Measurements from ENCODE around the gene FEM1B. TPM values are rescaled to one million over a fixed set of nuclear protein-coding genes. Genes with fewer than 3 reads are reported as not detected.

Gene FEM1B
- total RNA-seq, 1 donor from 2014 or later: 73.8 TPM

GRCh38 chr15:68326711-68327354 lies 49.3 kb downstream of the FEM1B start:
- DNase-seq: no peak

DNA sequence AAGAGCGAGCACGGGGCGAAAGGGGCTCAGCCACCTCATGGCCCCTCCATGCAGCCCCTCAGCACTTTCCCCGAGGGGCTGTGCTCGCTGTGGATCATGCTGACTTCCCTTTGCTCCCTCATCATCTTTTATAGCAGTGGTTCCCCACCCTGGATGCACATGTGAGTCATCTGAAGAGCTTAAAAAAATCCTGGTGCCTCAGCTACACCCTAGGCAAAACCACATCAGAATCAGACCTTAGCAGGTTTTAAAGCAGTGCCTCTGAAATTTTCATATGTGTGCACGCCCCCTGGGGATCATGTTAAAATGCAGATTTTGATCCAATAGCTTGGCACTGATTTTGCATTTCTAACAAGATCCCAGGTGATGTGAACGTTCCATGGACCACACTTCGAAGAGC lies 50.9 kb downstream of the FEM1B start:
- DNase-seq: no peak

DNA sequence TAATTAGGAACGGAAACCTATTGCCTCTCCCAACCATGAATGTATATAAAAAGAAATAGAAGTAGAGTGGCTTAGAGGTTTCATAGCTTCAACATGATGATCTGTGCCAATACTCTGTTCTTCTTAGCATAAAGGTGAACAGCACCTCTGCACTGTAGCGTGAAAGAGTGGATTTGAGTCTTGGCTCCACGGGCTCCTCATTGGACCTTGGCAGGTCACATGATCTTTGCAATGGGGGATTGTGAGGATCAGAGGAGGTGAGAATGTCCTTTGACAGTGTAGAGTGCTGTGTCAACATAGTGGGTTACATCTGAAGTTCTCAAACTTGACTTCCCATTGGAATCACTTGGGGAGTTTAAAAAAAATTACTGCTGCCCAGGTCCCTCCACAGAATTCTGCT lies 51.4 kb downstream of the FEM1B start:
- no peak for DNase-seq

GRCh38 chr15:68330416-68330815 lies 52.9 kb downstream of the FEM1B start:
- DNase-seq: no peak

GRCh38 chr15:68330901-68331300 lies 53.4 kb downstream of the FEM1B start:
- no peak for DNase-seq

GRCh38 chr15:68332266-68332665 lies 54.7 kb downstream of the FEM1B start:
- no peak for DNase-seq

DNA sequence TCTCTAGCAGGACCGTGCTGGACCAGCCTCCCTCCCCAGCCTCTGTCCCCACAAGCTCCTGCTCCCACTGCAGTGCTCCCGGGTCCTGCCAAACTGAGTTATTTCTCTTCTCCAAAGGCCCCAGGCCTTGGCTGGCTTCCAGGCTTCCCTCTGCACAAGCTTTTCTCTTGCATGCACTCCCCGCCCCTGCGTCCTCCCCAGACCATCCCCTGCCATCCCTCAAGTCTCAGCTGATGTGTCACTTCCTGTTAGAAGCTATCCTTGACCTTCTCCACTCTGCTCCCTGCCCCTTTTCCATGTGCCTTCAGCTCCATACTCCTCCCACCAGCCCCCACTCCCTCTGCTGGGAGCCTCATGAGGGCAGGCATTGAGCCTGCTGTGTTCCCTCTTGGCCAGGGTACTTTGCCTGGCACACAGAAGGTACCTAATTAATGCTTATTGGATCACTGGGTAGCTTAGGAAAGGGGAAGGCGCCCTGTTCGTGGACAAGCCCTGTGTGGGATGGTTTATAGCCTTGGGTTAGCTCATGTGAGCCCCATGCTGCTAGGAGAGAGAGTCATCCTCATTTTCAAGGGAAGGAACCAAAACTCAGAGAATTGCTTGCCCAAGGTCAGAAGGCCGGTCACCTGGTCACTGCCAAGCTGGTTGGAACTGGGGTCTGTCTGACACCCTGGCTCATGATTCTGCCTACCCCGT lies 56.4 kb downstream of the FEM1B start:
- DNase-seq: no peak

- DNase-seq: no peak
Observed at GRCh38 chr15:68334661-68335124, 57.1 kb downstream of the FEM1B start.

- DNase-seq: no peak
Observed at GRCh38 chr15:68335251-68335650, 57.7 kb downstream of the FEM1B start.

- DNase-seq: no peak
Observed at GRCh38 chr15:68335655-68336054, 58.1 kb downstream of the FEM1B start.

GRCh38 chr15:68336516-68336915 lies 59.0 kb downstream of the FEM1B start:
- no peak for DNase-seq

DNA sequence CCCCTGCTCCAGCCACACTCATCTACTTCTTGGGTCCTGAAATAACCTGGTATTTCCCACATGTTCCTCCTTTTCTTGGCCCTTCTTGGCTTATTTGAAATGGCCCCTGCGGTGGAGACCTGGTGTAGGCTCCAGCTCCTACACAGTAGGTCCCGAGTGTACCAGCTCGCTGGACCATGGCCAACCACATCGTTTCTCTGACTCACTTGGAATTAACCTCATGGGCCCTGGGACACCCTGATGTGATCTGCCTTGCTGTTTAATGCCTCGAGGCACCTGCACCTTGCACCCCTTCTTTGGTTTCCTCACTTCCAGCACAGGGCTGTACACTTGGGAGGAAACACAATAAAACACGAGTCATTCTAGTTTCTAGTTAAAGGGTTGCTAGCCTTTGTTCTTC lies 60.3 kb downstream of the FEM1B start:
- no peak for DNase-seq

DNA sequence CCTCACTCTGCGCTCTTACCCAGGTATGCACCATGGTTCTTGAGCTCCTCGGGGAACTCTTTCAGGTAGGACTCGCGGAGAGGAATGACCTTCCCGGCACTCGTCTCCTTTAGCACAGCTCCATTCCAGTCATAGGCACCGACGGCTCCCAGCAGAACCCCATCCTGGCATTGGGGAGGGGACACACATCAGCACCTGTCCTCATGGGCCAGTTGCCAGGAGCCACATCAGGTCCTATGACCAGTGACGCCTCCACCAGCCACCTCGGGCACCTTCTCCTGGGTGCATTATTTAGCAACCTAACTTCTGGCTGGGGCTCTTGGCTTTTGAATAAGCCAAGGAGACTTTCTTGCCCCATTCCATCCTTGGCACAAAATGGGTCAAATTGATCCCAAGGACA lies 61.9 kb downstream of the FEM1B start:
- peak; percentile 50 for DNase-seq

- DNase-seq: peak; percentile 45
Observed at GRCh38 chr15:68340726-68341671, 63.5 kb downstream of the FEM1B start.

DNA sequence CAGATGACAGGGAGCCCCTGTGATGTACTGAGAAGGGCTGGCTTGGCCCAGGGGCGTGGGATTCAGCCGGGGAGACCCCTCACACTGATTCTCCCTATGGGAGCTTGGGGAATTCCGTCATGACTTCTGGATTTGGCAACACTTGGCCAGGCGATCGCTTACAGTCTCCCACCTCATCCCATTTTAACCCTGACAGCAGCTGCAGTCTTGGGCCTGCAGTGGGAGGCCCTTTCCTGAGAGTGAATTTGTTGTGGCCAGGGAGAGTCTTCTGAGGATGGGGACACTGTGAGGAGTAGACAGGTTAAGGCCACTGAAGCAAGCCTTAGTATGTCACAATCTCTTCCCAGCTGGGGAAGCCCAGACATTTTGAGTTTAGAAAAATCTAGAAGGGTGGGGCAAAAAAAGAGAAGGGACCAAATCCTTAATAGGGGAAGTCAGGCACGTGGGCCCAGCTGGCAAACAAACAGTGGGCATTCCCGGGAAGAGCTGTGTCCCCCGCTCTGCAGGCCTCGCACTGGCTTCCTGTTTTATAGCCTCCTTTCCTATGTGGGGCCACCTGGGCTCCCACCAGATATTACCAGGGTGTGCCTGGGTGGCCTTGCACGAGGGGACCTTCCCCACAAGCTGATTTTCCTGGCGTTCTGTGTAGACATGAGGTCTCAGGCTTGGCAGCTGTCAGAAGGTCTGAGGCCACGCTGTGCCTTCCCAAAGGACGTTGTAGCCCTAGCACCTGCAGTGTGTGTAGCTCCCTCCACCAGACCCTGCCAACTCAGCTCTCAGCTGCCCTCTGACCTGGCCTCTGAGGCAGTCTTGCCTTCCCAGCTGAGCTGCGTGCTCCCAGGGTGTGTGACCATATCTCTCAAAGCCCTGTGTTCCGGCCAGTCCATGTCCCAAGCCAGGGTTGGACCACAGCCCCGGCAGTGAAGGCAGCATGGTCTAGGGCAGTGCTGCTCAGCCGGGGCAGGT lies 64.5 kb downstream of the FEM1B start:
- peak; percentile 79 for DNase-seq

DNA sequence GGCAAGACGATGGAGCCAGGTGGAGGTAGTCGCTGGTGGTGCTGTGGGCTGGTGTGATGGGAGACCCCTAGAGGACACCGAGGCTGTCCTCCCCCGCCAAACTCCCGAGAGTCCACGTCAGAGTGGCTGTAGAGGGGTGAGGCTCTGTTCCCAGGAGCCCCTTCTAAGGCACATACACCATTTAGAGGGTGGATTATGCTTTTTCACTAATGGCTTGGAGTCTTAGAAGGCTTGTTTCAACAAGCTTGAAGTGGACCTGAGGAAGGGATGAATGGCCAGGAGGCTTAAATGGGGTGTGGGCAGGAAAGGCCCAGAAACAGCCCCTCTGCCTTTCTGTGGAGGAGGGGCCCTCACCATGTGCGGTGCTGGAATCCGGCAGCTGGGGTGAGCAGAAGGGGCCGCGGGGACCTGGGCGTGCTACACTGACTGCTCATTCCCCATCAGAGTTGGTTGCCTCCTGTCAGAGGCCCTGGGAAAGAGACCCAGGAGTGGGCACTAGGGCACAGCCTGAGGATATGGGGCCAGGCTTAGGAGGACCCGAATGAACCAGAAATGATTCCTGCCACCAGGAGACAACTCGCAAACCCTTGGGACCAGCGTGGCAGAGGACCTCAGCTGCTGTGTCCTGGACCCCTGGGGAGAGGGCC lies 66.2 kb downstream of the FEM1B start:
- DNase-seq: peak; percentile 32

- DNase-seq: no peak
Observed at GRCh38 chr15:68344600-68344999, 67.1 kb downstream of the FEM1B start.

Data from tongue (tissue), 2 donors.